Measurements from ENCODE around the gene ROS1.

The ROS1 gene

DNA sequence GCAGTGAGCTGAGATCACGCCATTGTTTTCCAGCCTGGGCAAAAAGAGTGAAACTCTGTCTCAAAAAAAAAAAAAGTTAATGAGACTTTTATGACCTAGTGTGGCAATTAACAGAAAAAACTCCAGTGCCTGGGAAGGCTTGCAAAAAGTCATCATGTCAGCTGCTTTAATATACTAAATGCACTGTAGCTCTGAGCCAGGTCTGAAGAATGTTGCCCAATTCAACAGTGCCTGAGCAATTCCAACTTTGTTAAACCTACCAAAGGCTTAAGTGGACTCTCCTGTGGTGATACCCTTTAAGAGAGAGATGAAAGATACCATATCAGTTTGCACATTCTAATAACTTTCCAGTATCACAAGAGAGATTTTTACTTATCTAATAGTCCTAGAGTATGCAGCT is 6.5 kb upstream of the ROS1 start:
- Histone ChIP-seq H4K5ac (ENCODE audit: low read length) (no peak overlapping the region), H2AK5ac (ENCODE audit: low read length) (no peak overlapping the region), H4K8ac (ENCODE audit: low read depth, low read length) (no peak overlapping the region), H2BK15ac (replicated peaks; ENCODE audit: low read depth) (no peak overlapping the region), H3K27me3 (ENCODE audit: insufficient read depth, low read length, poor library complexity) (no peaks in the 10 kb centered on the region), H3K18ac (ENCODE audit: low read length) (no peak overlapping the region), H3K4me1 (ENCODE audit: control insufficient read depth, low read depth, low read length) (no peaks in the 10 kb centered on the region), H3K36me3 (ENCODE audit: control insufficient read depth, insufficient read depth, low read length) (no peaks in the 10 kb centered on the region), H3K56ac (ENCODE audit: low read length) (no peak overlapping the region), H3K4ac (ENCODE audit: low read depth, low read length) (no peak overlapping the region), H2BK120ac (ENCODE audit: low read depth, low read length) (no peak overlapping the region), H2BK5ac (ENCODE audit: low read length) (no peak overlapping the region), H3K4me2 (ENCODE audit: low read length) (no peak overlapping the region), H3K4me3 (ENCODE audit: low read length) (no peak overlapping the region), H3K79me2 (ENCODE audit: control insufficient read depth, insufficient read depth, low read length) (no peaks in the 10 kb centered on the region), H3K79me1 (ENCODE audit: low read length) (no peaks in the 10 kb centered on the region), H3K9ac (ENCODE audit: low read length) (no peak overlapping the region), H3K27ac (ENCODE audit: low read depth, low read length) (no peak overlapping the region), H3K23ac (ENCODE audit: low read length) (no peak overlapping the region)
- no CpG with 5 or more reads among the region's 1 CpG for WGBS (ENCODE audit: extremely low coverage, insufficient coverage, low lambda C conversion rate)
- no peak for DNase-seq

DNA sequence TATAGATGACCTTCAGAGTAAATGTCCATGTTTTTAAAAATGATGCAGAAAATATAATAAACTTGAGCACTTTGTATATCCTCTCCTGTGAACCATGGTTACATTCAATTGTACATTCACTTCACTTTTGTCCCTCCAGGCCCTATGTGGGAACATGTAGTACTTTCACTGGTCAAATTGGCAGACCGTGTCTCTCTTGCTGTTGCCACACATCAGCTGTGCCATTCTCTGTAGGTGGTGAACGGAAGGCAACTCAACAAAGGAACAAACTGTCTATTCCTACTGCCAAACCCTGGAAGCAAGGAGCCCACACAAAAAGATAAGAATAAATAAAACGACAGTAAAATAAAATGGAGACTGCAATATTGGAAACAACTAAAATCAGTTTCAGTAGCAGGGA is 2.0 kb downstream of the ROS1 start:
- no peak overlapping the region for H3K18ac ChIP-seq (ENCODE audit: low read length)
- H3K27me3 ChIP-seq (ENCODE audit: insufficient read depth, low read length, poor library complexity), result no peaks in the 10 kb centered on the region
- H4K8ac ChIP-seq (ENCODE audit: low read depth, low read length), result no peak overlapping the region
- H3K4me3 ChIP-seq (ENCODE audit: low read length), result no peak overlapping the region
- H4K5ac ChIP-seq (ENCODE audit: low read length), result no peak overlapping the region
- H2BK120ac ChIP-seq (ENCODE audit: low read depth, low read length), result no peak overlapping the region
- no peak overlapping the region for H2BK5ac ChIP-seq (ENCODE audit: low read length)
- H2BK15ac ChIP-seq (replicated peaks; ENCODE audit: low read depth), result no peak overlapping the region
- no peaks in the 10 kb centered on the region for H3K79me2 ChIP-seq (ENCODE audit: control insufficient read depth, insufficient read depth, low read length)
- H3K9ac ChIP-seq (ENCODE audit: low read length), result no peak overlapping the region
- no peak overlapping the region for H3K23ac ChIP-seq (ENCODE audit: low read length)
- H3K4me2 ChIP-seq (ENCODE audit: low read length), result no peak overlapping the region
- no peaks in the 10 kb centered on the region for H3K4me1 ChIP-seq (ENCODE audit: control insufficient read depth, low read depth, low read length)
- H3K27ac ChIP-seq (ENCODE audit: low read depth, low read length), result no peak overlapping the region
- no peaks in the 10 kb centered on the region for H3K79me1 ChIP-seq (ENCODE audit: low read length)
- no peak overlapping the region for H2AK5ac ChIP-seq (ENCODE audit: low read length)
- WGBS (ENCODE audit: extremely low coverage, insufficient coverage, low lambda C conversion rate), result no CpG with 5 or more reads among the region's 3 CpGs
- H3K56ac ChIP-seq (ENCODE audit: low read length), result no peak overlapping the region
- H3K36me3 ChIP-seq (ENCODE audit: control insufficient read depth, insufficient read depth, low read length), result no peaks in the 10 kb centered on the region
- no peak for DNase-seq
- no peak overlapping the region for H3K4ac ChIP-seq (ENCODE audit: low read depth, low read length)

DNA sequence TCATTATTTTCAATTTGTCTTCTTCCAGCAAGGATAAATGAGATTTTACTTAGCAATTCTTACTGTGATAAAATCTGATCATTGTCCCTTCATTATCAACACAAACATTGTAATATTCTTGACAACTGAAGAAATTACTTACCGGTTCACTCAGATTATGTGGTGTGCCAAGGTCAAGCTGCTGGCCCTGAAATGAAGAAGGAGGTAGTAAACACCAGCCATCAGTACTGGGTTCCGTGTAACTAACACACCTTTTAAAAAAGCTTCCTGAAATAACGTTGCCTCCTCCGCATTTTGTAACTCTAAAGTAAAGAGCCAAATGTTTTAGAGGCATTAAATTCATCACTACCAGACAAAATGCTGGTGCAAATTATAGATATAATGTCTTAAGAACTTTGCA is 7.4 kb downstream of the ROS1 start:
- H3K4me1 ChIP-seq (ENCODE audit: control insufficient read depth, low read depth, low read length), result no peaks in the 10 kb centered on the region
- no peak overlapping the region for H2BK120ac ChIP-seq (ENCODE audit: low read depth, low read length)
- H3K27ac ChIP-seq (ENCODE audit: low read depth, low read length), result no peak overlapping the region
- no peak overlapping the region for H3K18ac ChIP-seq (ENCODE audit: low read length)
- no peak overlapping the region for H4K5ac ChIP-seq (ENCODE audit: low read length)
- no peaks in the 10 kb centered on the region for H3K27me3 ChIP-seq (ENCODE audit: insufficient read depth, low read length, poor library complexity)
- H3K79me2 ChIP-seq (ENCODE audit: control insufficient read depth, insufficient read depth, low read length), result no peaks in the 10 kb centered on the region
- no peak overlapping the region for H3K4me2 ChIP-seq (ENCODE audit: low read length)
- H3K4ac ChIP-seq (ENCODE audit: low read depth, low read length), result no peak overlapping the region
- no peak overlapping the region for H2BK15ac ChIP-seq (replicated peaks; ENCODE audit: low read depth)
- WGBS (ENCODE audit: extremely low coverage, insufficient coverage, low lambda C conversion rate), result no CpG with 5 or more reads among the region's 4 CpGs
- H3K79me1 ChIP-seq (ENCODE audit: low read length), result no peaks in the 10 kb centered on the region
- H3K56ac ChIP-seq (ENCODE audit: low read length), result no peak overlapping the region
- no peak overlapping the region for H3K9ac ChIP-seq (ENCODE audit: low read length)
- H4K8ac ChIP-seq (ENCODE audit: low read depth, low read length), result no peak overlapping the region
- no peak overlapping the region for H2BK5ac ChIP-seq (ENCODE audit: low read length)
- no peak overlapping the region for H3K23ac ChIP-seq (ENCODE audit: low read length)
- DNase-seq, result no peak
- H3K36me3 ChIP-seq (ENCODE audit: control insufficient read depth, insufficient read depth, low read length), result no peaks in the 10 kb centered on the region
- H3K4me3 ChIP-seq (ENCODE audit: low read length), result no peak overlapping the region
- no peak overlapping the region for H2AK5ac ChIP-seq (ENCODE audit: low read length)

DNA sequence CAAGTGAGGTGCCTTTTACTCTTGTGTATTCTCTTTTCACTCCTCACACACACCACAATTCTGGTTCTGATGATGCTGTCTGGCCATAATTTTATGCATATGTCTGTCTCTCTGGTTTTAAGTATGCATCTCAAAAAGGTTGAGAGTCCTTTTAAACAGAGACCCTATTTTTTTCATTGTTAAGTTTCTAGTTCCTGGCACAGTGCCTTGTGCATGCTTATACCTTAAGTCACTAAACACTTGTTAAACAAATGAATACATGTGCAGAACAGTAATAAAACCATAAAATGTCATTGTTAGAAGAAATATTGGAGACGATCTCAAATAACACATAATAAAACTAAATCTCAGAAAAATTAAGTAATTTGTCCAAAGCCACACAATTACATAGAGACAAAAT is 7.9 kb downstream of the ROS1 start:
- no CpG with 5 or more reads among the region's 1 CpG for WGBS (ENCODE audit: extremely low coverage, insufficient coverage, low lambda C conversion rate)
- no peak overlapping the region for H3K4ac ChIP-seq (ENCODE audit: low read depth, low read length)

DNA sequence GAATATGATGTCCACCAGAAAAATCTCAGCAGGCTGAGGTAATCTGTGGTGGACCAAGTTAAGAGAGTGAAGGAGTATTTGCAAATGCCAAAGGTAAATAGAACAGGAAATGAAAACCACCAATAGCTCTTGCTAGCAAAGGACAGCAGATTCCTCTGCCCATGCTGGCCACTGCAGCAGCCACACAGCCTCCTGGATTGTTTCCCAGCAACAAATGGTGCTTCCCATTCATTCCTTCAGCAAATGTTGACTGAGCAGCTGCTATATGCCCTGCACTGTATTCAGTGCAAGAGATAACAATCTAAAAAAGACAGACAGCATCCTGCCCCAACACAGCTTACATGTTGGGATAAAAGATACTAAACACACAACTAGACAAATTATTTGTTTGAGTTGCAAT is 11.0 kb downstream of the ROS1 start:
- Histone ChIP-seq H3K18ac (ENCODE audit: low read length) (no peak overlapping the region), H3K27ac (ENCODE audit: low read depth, low read length) (no peak overlapping the region), H3K27me3 (ENCODE audit: insufficient read depth, low read length, poor library complexity) (no peaks in the 10 kb centered on the region), H3K23ac (ENCODE audit: low read length) (no peak overlapping the region), H3K4ac (ENCODE audit: low read depth, low read length) (no peak overlapping the region), H3K79me2 (ENCODE audit: control insufficient read depth, insufficient read depth, low read length) (no peaks in the 10 kb centered on the region), H2BK5ac (ENCODE audit: low read length) (no peak overlapping the region), H3K36me3 (ENCODE audit: control insufficient read depth, insufficient read depth, low read length) (no peaks in the 10 kb centered on the region), H3K4me2 (ENCODE audit: low read length) (no peak overlapping the region), H2BK15ac (replicated peaks; ENCODE audit: low read depth) (no peak overlapping the region), H3K79me1 (ENCODE audit: low read length) (no peaks in the 10 kb centered on the region), H3K9ac (ENCODE audit: low read length) (no peak overlapping the region), H4K5ac (ENCODE audit: low read length) (no peak overlapping the region), H4K8ac (ENCODE audit: low read depth, low read length) (no peak overlapping the region), H3K56ac (ENCODE audit: low read length) (no peak overlapping the region), H2BK120ac (ENCODE audit: low read depth, low read length) (no peak overlapping the region), H3K4me1 (ENCODE audit: control insufficient read depth, low read depth, low read length) (no peaks in the 10 kb centered on the region), H2AK5ac (ENCODE audit: low read length) (no peak overlapping the region), H3K4me3 (ENCODE audit: low read length) (no peak overlapping the region)
- DNase-seq, result peak; percentile 10

More for the DNA sequence above, 7.9 kb downstream of the ROS1 start:
- Histone ChIP-seq H2BK5ac (ENCODE audit: low read length) (no peak overlapping the region), H3K4me2 (ENCODE audit: low read length) (no peak overlapping the region), H2BK15ac (replicated peaks; ENCODE audit: low read depth) (no peak overlapping the region), H4K8ac (ENCODE audit: low read depth, low read length) (no peak overlapping the region), H3K36me3 (ENCODE audit: control insufficient read depth, insufficient read depth, low read length) (no peaks in the 10 kb centered on the region), H3K9ac (ENCODE audit: low read length) (no peak overlapping the region), H3K4me1 (ENCODE audit: control insufficient read depth, low read depth, low read length) (no peaks in the 10 kb centered on the region), H3K79me2 (ENCODE audit: control insufficient read depth, insufficient read depth, low read length) (no peaks in the 10 kb centered on the region), H3K27ac (ENCODE audit: low read depth, low read length) (no peak overlapping the region), H3K23ac (ENCODE audit: low read length) (no peak overlapping the region), H2BK120ac (ENCODE audit: low read depth, low read length) (no peak overlapping the region), H3K56ac (ENCODE audit: low read length) (no peak overlapping the region), H4K5ac (ENCODE audit: low read length) (no peak overlapping the region), H3K18ac (ENCODE audit: low read length) (no peak overlapping the region), H3K4me3 (ENCODE audit: low read length) (no peak overlapping the region), H2AK5ac (ENCODE audit: low read length) (no peak overlapping the region), H3K27me3 (ENCODE audit: insufficient read depth, low read length, poor library complexity) (no peaks in the 10 kb centered on the region), H3K79me1 (ENCODE audit: low read length) (no peaks in the 10 kb centered on the region)
- DNase-seq, result no peak

DNA sequence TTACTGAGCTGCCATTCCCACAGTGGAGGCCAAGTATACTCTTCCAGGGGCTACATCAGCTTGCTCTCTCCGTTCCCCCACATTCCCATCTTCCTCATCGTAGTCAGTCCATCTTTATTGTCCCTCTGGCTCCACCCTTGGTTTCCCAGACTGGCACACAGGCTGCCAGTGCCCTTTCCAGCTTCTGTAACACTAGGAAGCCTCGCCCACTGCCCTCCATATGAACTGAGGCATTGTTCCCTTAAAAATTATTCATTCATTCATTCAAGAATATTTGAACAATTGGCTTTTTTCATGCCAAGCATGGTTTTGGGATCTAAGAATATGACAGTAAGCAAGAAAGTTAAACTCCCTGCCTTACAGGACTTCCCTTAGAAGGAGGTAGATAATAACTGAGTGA is 14.3 kb downstream of the ROS1 start:
- Histone ChIP-seq H3K27me3 (ENCODE audit: insufficient read depth, low read length, poor library complexity) (no peaks in the 10 kb centered on the region), H3K79me2 (ENCODE audit: control insufficient read depth, insufficient read depth, low read length) (no peaks in the 10 kb centered on the region), H2BK5ac (ENCODE audit: low read length) (no peak overlapping the region), H3K18ac (ENCODE audit: low read length) (no peak overlapping the region), H3K4ac (ENCODE audit: low read depth, low read length) (no peak overlapping the region), H3K27ac (ENCODE audit: low read depth, low read length) (no peak overlapping the region), H3K36me3 (ENCODE audit: control insufficient read depth, insufficient read depth, low read length) (no peaks in the 10 kb centered on the region), H3K56ac (ENCODE audit: low read length) (no peak overlapping the region), H3K79me1 (ENCODE audit: low read length) (no peaks in the 10 kb centered on the region), H4K5ac (ENCODE audit: low read length) (no peak overlapping the region), H2AK5ac (ENCODE audit: low read length) (no peak overlapping the region), H2BK120ac (ENCODE audit: low read depth, low read length) (no peak overlapping the region), H4K8ac (ENCODE audit: low read depth, low read length) (no peak overlapping the region), H3K4me1 (ENCODE audit: control insufficient read depth, low read depth, low read length) (no peaks in the 10 kb centered on the region), H3K4me3 (ENCODE audit: low read length) (no peak overlapping the region), H3K4me2 (ENCODE audit: low read length) (no peak overlapping the region), H3K23ac (ENCODE audit: low read length) (no peak overlapping the region), H2BK15ac (replicated peaks; ENCODE audit: low read depth) (no peak overlapping the region), H3K9ac (ENCODE audit: low read length) (no peak overlapping the region)
- DNase-seq, result no peak
- no CpG with 5 or more reads among the region's 3 CpGs for WGBS (ENCODE audit: extremely low coverage, insufficient coverage, low lambda C conversion rate)
